ENCODE results near the gene SMAD4.

DNA sequence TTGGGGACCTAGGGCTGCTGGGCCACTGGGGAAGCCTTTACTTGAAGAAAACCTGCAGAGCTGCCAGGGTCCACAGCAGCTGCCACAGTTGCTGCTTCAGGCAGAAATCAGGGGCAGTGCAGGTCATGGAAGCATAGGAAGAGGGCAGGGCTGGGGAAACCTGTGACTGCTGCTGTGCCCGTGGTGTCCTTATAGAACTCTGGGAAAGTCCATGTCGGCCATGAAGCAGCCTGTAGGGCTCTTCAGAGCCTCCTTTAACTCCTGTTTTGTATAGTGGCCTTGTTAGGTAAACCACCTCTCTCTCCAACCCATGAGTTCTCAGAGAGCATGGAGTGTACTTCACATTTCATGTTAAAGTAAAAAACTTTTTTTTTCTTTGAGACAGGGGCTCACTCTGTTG is 62.1 kb downstream of the SMAD4 start:
- TF ChIP-seq, protein P1, sequence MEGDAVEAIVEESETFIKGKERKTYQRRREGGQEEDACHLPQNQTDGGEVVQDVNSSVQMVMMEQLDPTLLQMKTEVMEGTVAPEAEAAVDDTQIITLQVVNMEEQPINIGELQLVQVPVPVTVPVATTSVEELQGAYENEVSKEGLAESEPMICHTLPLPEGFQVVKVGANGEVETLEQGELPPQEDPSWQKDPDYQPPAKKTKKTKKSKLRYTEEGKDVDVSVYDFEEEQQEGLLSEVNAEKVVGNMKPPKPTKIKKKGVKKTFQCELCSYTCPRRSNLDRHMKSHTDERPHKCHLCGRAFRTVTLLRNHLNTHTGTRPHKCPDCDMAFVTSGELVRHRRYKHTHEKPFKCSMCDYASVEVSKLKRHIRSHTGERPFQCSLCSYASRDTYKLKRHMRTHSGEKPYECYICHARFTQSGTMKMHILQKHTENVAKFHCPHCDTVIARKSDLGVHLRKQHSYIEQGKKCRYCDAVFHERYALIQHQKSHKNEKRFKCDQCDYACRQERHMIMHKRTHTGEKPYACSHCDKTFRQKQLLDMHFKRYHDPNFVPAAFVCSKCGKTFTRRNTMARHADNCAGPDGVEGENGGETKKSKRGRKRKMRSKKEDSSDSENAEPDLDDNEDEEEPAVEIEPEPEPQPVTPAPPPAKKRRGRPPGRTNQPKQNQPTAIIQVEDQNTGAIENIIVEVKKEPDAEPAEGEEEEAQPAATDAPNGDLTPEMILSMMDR (IDR thresholded peaks at IDR 0.05) = no peak
- TF ChIP-seq CBX8 (IDR thresholded peaks at IDR 0.05) (no peak), ZFP36 (IDR thresholded peaks at IDR 0.05; ENCODE audit: borderline replicate concordance, partially characterized antibody) (no peak), HDAC2 (IDR thresholded peaks at IDR 0.05) (no peak), POLR2A (IDR thresholded peaks at IDR 0.05; ENCODE audit: low read length) (no peak), EP300 (IDR thresholded peaks at IDR 0.05) (no peak), CHD2 (IDR thresholded peaks at IDR 0.05; ENCODE audit: low read length, partially characterized antibody) (no peak), SMC3 (IDR thresholded peaks at IDR 0.05) (no peak)
- TF ChIP-seq, protein P2, sequence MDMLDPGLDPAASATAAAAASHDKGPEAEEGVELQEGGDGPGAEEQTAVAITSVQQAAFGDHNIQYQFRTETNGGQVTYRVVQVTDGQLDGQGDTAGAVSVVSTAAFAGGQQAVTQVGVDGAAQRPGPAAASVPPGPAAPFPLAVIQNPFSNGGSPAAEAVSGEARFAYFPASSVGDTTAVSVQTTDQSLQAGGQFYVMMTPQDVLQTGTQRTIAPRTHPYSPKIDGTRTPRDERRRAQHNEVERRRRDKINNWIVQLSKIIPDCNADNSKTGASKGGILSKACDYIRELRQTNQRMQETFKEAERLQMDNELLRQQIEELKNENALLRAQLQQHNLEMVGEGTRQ (IDR thresholded peaks at IDR 0.05) = no peak
- TF ChIP-seq, protein P3, sequence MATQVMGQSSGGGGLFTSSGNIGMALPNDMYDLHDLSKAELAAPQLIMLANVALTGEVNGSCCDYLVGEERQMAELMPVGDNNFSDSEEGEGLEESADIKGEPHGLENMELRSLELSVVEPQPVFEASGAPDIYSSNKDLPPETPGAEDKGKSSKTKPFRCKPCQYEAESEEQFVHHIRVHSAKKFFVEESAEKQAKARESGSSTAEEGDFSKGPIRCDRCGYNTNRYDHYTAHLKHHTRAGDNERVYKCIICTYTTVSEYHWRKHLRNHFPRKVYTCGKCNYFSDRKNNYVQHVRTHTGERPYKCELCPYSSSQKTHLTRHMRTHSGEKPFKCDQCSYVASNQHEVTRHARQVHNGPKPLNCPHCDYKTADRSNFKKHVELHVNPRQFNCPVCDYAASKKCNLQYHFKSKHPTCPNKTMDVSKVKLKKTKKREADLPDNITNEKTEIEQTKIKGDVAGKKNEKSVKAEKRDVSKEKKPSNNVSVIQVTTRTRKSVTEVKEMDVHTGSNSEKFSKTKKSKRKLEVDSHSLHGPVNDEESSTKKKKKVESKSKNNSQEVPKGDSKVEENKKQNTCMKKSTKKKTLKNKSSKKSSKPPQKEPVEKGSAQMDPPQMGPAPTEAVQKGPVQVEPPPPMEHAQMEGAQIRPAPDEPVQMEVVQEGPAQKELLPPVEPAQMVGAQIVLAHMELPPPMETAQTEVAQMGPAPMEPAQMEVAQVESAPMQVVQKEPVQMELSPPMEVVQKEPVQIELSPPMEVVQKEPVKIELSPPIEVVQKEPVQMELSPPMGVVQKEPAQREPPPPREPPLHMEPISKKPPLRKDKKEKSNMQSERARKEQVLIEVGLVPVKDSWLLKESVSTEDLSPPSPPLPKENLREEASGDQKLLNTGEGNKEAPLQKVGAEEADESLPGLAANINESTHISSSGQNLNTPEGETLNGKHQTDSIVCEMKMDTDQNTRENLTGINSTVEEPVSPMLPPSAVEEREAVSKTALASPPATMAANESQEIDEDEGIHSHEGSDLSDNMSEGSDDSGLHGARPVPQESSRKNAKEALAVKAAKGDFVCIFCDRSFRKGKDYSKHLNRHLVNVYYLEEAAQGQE (IDR thresholded peaks at IDR 0.05) = no peak
